GM12892 (cell line): ENCODE measurements around the gene NOP10.

Source experiments
- POLR2A ChIP-seq: IDR thresholded peaks from 2 replicates; pipeline ENCODE4 v1.6.1; 2011; ENCODE audit warnings: low read depth, low read length, control low read depth
- POLR2AphosphoS5 ChIP-seq: IDR thresholded peaks from 2 replicates; pipeline ENCODE4 v1.6.1; 2011; ENCODE audit warnings: low read depth, low read length, control low read depth
- TAF1 ChIP-seq: IDR thresholded peaks from 2 replicates; pipeline ENCODE4 v1.6.1; 2011; ENCODE audit warnings: low read depth, mild to moderate bottlenecking, control low read depth, low read length, borderline replicate concordance

GRCh38 chr15:34325368-34325767 is 17.6 kb downstream of the NOP10 start:
- TF ChIP-seq TAF1 (no peak), POLR2A (no peak), POLR2AphosphoS5 (no peak)
